ENCODE measurements around the gene MLIP.

DNA sequence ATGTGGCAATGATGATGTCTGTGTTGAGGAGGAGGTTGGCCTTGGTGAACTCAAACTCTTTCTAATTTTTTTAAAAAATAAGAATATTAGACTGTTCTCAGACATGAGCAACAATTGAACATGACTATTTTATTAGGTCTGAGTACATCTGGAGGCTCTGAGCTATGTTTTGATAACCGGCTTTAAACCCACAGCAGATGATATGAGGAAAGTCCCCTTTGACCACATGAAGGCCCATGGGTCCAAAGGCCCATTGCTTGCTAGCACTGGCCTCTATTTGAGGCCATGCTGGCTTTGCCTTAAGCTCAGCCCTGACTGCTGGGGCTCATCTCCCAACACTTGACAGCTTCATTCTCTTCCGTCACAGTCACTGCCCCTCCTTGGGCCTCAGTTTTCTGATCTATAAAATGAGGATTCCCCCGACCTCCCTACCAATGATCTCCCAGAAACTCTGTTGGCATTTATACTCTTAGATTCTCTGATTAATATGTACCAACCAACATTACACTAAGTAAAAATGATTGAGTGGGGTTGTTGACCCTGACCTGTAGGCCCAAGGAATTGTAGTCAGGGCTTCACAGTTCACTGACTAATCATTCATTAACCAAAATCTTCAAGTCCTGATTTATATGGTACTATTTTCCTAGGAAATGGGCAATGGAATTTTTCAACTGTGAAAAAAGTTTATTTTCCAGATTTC is 173.1 kb downstream of the MLIP start:
- TF ChIP-seq EZH2 (IDR thresholded peaks at IDR 0.05; ENCODE audit: insufficient read depth, poor library complexity, severe bottlenecking) (no peak), EZH2phosphoT487 (IDR thresholded peaks at IDR 0.05; ENCODE audit: insufficient read depth, low read depth) (no peak)
